ENCODE data around the gene AUP1.
"Not testable (repeated sequence)": the region's sequence is repeated elsewhere in the genome, so short reads cannot be mapped to it uniquely, and the experiment has no call there.

AUP1 gene

GRCh38 chr2:74496997-74497776, 32.3 kb downstream of the AUP1 start:
- no peak for DNase-seq

GRCh38 chr2:74495440-74495839, 34.1 kb downstream of the AUP1 start:
- no peak for DNase-seq

- DNase-seq: no peak
These were observed 36.0 kb downstream of the AUP1 start for GRCh38 chr2:74493546-74493945.

- DNase-seq: no peak
These were observed 37.6 kb downstream of the AUP1 start for GRCh38 chr2:74491648-74492544.

GRCh38 chr2:74489906-74490305, 39.6 kb downstream of the AUP1 start:
- no peak for DNase-seq

GRCh38 chr2:74488643-74489481, 40.6 kb downstream of the AUP1 start:
- DNase-seq: no peak

- no peak for DNase-seq
These were observed 43.4 kb downstream of the AUP1 start for GRCh38 chr2:74486141-74486540.

- DNase-seq: not testable (repeated sequence)
These were observed 45.8 kb downstream of the AUP1 start for GRCh38 chr2:74483675-74484164.

- DNase-seq: peak; percentile 87
These were observed 46.5 kb downstream of the AUP1 start, which contains the start of the genes CCDC142 and TTC31 for GRCh38 chr2:74482801-74483674. CCDC142 (minus strand) TSS chr2:74482998; CDS start chr2:74482837, 161 bp downstream. TTC31 (plus strand) TSS chr2:74483081; CDS start chr2:74483096, 15 bp downstream.

- DNase-seq: no peak
These were observed 47.3 kb downstream of the AUP1 start for GRCh38 chr2:74481961-74482800.

GRCh38 chr2:74481431-74481830, 48.1 kb downstream of the AUP1 start:
- no peak for DNase-seq

All from activated effector memory CD4-positive, alpha-beta T cell treated with Interleukin-2 at 50 U/mL for 16 hours (primary cell).